HUES64 (cell line): Measurements from ENCODE around the gene RERE.
"Not testable (repeated sequence)": the region's sequence is repeated elsewhere in the genome, so short reads cannot be mapped to it uniquely, and the experiment has no call there.

ENCODE experiments used
- H3K27ac ChIP-seq: 2 replicates; pipeline ENCODE4 v1.7.0; 2013; ENCODE audit warnings: low read depth, low read length, inconsistent platforms
- H3K27me3 ChIP-seq: 2 replicates; pipeline ENCODE4 v1.6.1; 2013; ENCODE audit warnings: mild to moderate bottlenecking, low read length; ENCODE audit not compliant: insufficient read depth
- H3K36me3 ChIP-seq: 2 replicates; pipeline ENCODE4 v1.6.1; 2013; ENCODE audit warnings: mild to moderate bottlenecking, low read length; ENCODE audit not compliant: insufficient read depth
- H3K4me1 ChIP-seq: 2 replicates; pipeline ENCODE4 v1.6.1; 2013; ENCODE audit warnings: mild to moderate bottlenecking, low read length, moderate library complexity; ENCODE audit not compliant: insufficient read depth
- H3K4me3 ChIP-seq: 2 replicates; pipeline ENCODE4 v1.5.1; 2013; ENCODE audit warnings: mild to moderate bottlenecking, low read length, moderate library complexity
- H3K9ac ChIP-seq: 2 replicates; pipeline ENCODE4 v1.6.1; 2013; ENCODE audit warnings: mild to moderate bottlenecking, low read depth, low read length
- H3K9me3 ChIP-seq: 2 replicates; pipeline ENCODE4 v1.6.1; 2013; ENCODE audit warnings: low read depth, low read length; ENCODE audit not compliant: insufficient read depth
- WGBS: fragments of 150-250, 120-280 bp; methylation state at CpG from one replicate; pipeline ENCODE4 v1.1.7; 2013; ENCODE audit warnings: missing lambda C conversion rate; 5-methylcytosine and 5-hydroxymethylcytosine counted together

Gene RERE

GRCh38 chr1:8517661-8518489 is 299.6 kb downstream of the RERE start:
- 89% methylated on average over 7 of the region's 7 CpGs for WGBS
- Histone ChIP-seq H3K36me3 (peaks cover 3% of the 10 kb centered on the region; the same call in 1 of the 2 replicates), H3K27me3 (no peaks in the 10 kb centered on the region), H3K9me3 (no peaks in the 10 kb centered on the region), H3K4me1 (peaks cover 15% of the 10 kb centered on the region), H3K27ac (no peak overlapping the region), H3K4me3 (no peak overlapping the region), H3K9ac (no peak overlapping the region)

- Histone ChIP-seq H3K27me3 (no peaks in the 10 kb centered on the region), H3K27ac (no peak overlapping the region), H3K36me3 (peaks cover 10% of the 10 kb centered on the region; the same call in 1 of the 2 replicates), H3K9me3 (no peaks in the 10 kb centered on the region), H3K9ac (no peak overlapping the region), H3K4me3 (no peak overlapping the region), H3K4me1 (peaks cover 15% of the 10 kb centered on the region)
- 83% methylated on average over 5 of the region's 6 CpGs for WGBS
These were observed 300.5 kb downstream of the RERE start for GRCh38 chr1:8516793-8517556.

GRCh38 chr1:8516278-8516777 is 301.1 kb downstream of the RERE start:
- Histone ChIP-seq H3K27me3 (no peaks in the 10 kb centered on the region), H3K4me3 (no peak overlapping the region), H3K9me3 (no peaks in the 10 kb centered on the region), H3K4me1 (peaks cover 15% of the 10 kb centered on the region), H3K27ac (no peak overlapping the region), H3K9ac (no peak overlapping the region), H3K36me3 (peaks cover 10% of the 10 kb centered on the region; the same call in 1 of the 2 replicates)
- WGBS: 100% methylated on average over 3 of the region's 4 CpGs

- 97% methylated on average over 6 of the region's 6 CpGs for WGBS
- Histone ChIP-seq H3K27ac (no peak overlapping the region), H3K9ac (no peak overlapping the region), H3K4me1 (peaks cover 16% of the 10 kb centered on the region), H3K27me3 (no peaks in the 10 kb centered on the region), H3K9me3 (no peaks in the 10 kb centered on the region), H3K36me3 (peaks cover 20% of the 10 kb centered on the region), H3K4me3 (no peak overlapping the region)
These were observed 304.9 kb downstream of the RERE start for GRCh38 chr1:8512504-8512903.

- no peaks in the 10 kb centered on the region for H3K9me3 ChIP-seq
- no peaks in the 10 kb centered on the region for H3K27me3 ChIP-seq
- no peak overlapping the region for H3K9ac ChIP-seq
- H3K36me3 ChIP-seq: peaks cover 31% of the 10 kb centered on the region
- H3K4me1 ChIP-seq: peaks cover 11% of the 10 kb centered on the region; the same call in 1 of the 2 replicates
- H3K27ac ChIP-seq: no peak overlapping the region
- no peak overlapping the region for H3K4me3 ChIP-seq
- 93% methylated on average over 7 of the region's 9 CpGs for WGBS
These were observed 307.2 kb downstream of the RERE start for GRCh38 chr1:8510041-8510823.

- 98% methylated on average over 6 of the region's 7 CpGs for WGBS
- Histone ChIP-seq H3K27me3 (no peaks in the 10 kb centered on the region), H3K4me3 (no peak overlapping the region), H3K9ac (no peak overlapping the region), H3K4me1 (peaks cover 11% of the 10 kb centered on the region; the same call in 1 of the 2 replicates), H3K27ac (no peak overlapping the region), H3K36me3 (peaks cover 31% of the 10 kb centered on the region), H3K9me3 (no peaks in the 10 kb centered on the region)
These were observed 307.9 kb downstream of the RERE start for GRCh38 chr1:8509579-8509978.

- 94% methylated on average over 10 of the region's 11 CpGs for WGBS
- no peak overlapping the region for H3K27ac ChIP-seq
- H3K9ac ChIP-seq: no peak overlapping the region
- H3K27me3 ChIP-seq: no peaks in the 10 kb centered on the region
- H3K4me3 ChIP-seq: no peak overlapping the region
- peaks cover 3% of the 10 kb centered on the region; the same call in 1 of the 2 replicates for H3K9me3 ChIP-seq
- peaks cover 36% of the 10 kb centered on the region for H3K36me3 ChIP-seq
- peaks cover 11% of the 10 kb centered on the region for H3K4me1 ChIP-seq
These were observed 310.3 kb downstream of the RERE start for GRCh38 chr1:8506995-8507615.

- Histone ChIP-seq H3K9ac (no peak overlapping the region), H3K4me3 (no peak overlapping the region), H3K27ac (no peak overlapping the region), H3K4me1 (peaks cover 11% of the 10 kb centered on the region), H3K27me3 (no peaks in the 10 kb centered on the region), H3K9me3 (peaks cover 3% of the 10 kb centered on the region; the same call in 1 of the 2 replicates), H3K36me3 (peaks cover 36% of the 10 kb centered on the region)
- 93% methylated on average over 1 of the region's 1 CpG for WGBS
These were observed 311.0 kb downstream of the RERE start for GRCh38 chr1:8506456-8506855.

- Histone ChIP-seq H3K27me3 (no peaks in the 10 kb centered on the region), H3K4me3 (no peak overlapping the region), H3K9ac (no peak overlapping the region), H3K27ac (no peak overlapping the region), H3K36me3 (peaks cover 43% of the 10 kb centered on the region), H3K4me1 (no peaks in the 10 kb centered on the region; the same call in 1 of the 2 replicates), H3K9me3 (peaks cover 5% of the 10 kb centered on the region; the same call in 1 of the 2 replicates)
- 100% methylated on average over 2 of the region's 2 CpGs for WGBS
These were observed 313.6 kb downstream of the RERE start for GRCh38 chr1:8503842-8504241.

- not testable (repeated sequence) for H3K27me3 ChIP-seq, H3K4me3 ChIP-seq, H3K9ac ChIP-seq, H3K27ac ChIP-seq, H3K9me3 ChIP-seq, H3K4me1 ChIP-seq
- H3K36me3 ChIP-seq: peaks cover 36% of the 10 kb centered on the region
- WGBS: 90% methylated on average over 1 of the region's 4 CpGs
These were observed 314.5 kb downstream of the RERE start for GRCh38 chr1:8502949-8503348.
